ENCODE results near the gene GGT6. TPM values are rescaled to one million over a fixed set of nuclear protein-coding genes. Genes with fewer than 3 reads are reported as not detected.

Gene GGT6
- total RNA-seq, 6 experiments from 2014 or later = not detected

DNA sequence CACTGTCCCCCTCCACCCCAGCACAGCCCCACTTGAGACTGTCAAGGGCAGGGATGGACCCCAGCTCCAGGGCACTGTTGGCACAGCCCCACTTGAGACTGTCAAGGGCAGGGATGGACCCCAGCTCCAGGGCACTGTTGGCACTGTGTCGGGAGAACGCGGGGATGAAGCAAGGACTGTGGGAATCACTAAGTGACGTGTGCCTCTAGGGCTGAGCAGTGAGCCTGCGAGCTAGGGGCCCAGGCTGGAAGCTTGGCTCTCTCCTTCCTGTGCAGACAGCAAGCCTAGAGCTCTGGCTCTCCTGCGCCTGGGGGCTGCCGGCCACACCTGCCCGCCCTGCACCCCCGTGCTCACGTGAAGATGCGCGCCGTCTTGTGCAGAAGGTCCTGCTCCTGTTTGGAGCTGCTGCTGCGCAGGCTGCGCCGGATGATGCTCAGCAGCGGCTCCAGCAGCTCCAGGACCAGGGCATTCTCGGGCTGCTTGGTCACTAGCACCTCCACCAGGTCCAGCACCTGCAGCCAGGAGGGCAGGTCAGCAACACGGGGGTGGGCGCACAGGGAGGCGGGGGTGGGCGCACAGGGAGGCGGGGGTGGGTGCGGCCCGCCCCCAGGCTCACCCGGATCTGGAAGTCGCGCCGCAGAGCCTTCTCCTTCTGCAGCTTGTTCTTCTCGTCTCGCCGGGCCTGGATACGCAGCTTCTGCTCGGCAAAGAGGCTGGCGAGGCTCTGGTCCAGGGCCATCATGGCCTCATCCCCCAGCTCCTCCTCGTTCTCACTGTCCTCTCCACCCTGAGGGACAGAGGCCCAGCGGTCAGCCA lies 16.0 kb downstream of the GGT6 start:
- Mint-ChIP-seq H3K27ac (no peak overlapping the region), H3K4me3 (no peak overlapping the region), H3K36me3 (ENCODE audit: low read depth) (no peaks in the 10 kb centered on the region), H3K9me3 (no peaks in the 10 kb centered on the region), H3K27me3 (ENCODE audit: insufficient read depth) (peaks cover 6% of the 10 kb centered on the region), H3K4me1 (ENCODE audit: low read depth) (peaks cover 3% of the 10 kb centered on the region; the same call in 1 of the 2 replicates)
- TF ChIP-seq, protein P1, sequence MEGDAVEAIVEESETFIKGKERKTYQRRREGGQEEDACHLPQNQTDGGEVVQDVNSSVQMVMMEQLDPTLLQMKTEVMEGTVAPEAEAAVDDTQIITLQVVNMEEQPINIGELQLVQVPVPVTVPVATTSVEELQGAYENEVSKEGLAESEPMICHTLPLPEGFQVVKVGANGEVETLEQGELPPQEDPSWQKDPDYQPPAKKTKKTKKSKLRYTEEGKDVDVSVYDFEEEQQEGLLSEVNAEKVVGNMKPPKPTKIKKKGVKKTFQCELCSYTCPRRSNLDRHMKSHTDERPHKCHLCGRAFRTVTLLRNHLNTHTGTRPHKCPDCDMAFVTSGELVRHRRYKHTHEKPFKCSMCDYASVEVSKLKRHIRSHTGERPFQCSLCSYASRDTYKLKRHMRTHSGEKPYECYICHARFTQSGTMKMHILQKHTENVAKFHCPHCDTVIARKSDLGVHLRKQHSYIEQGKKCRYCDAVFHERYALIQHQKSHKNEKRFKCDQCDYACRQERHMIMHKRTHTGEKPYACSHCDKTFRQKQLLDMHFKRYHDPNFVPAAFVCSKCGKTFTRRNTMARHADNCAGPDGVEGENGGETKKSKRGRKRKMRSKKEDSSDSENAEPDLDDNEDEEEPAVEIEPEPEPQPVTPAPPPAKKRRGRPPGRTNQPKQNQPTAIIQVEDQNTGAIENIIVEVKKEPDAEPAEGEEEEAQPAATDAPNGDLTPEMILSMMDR (IDR thresholded peaks at IDR 0.05) = no peak
- DNase-seq = no peak

DNA sequence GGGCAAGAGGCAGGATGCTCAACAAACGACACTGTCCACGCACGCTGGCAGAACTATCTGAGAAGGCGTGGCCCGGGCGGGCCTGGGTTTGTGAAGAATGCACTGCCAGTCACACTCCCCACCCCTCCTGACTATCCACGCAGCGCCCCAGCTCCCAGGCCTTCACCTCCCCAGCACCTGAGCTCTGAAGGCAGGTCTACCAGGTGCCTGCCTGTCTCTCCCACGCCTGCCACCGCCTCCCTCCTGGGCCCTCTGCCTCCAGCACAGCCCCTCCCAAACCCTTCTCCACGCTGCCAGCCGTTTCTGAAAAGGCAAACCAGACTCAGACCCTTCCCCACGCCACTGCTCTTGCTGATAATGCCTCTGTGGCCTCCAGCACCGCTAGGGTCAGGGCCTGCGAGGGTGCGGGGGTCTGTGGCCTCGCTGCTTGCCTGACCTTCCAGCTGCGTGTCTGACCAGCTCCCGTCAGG lies 16.8 kb downstream of the GGT6 start:
- Mint-ChIP-seq H3K27ac (no peak overlapping the region), H3K4me3 (no peak overlapping the region), H3K4me1 (ENCODE audit: low read depth) (no peaks in the 10 kb centered on the region), H3K36me3 (ENCODE audit: low read depth) (no peaks in the 10 kb centered on the region), H3K9me3 (no peaks in the 10 kb centered on the region), H3K27me3 (ENCODE audit: insufficient read depth) (peaks cover 6% of the 10 kb centered on the region)
- DNase-seq = no peak
- TF ChIP-seq, protein P1 (IDR thresholded peaks at IDR 0.05) = no peak

DNA sequence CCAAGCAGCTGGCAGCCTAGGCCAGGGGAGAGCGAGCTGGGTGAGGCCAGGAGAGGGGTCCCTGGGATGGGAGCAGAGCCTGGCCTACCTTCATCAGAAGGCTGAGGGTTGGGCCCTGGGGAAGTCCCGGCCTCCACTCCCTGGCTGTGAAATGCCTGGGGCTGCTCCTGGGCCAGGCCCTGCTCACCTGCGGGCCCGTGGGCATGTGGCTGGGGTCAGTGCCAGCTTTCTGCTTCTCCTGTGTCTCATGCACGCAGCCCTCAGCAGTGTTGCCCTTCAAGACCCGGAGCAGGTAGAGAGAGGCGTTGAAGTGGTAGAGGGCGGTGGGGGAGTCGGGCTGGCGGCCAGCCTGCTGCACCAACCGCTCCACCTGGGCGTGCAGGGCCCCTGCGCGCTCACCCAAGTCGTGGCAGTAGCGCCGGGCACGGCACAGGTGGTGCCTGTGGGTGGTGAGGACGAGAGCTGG lies 17.6 kb downstream of the GGT6 start:
- Mint-ChIP-seq H3K27me3 (ENCODE audit: insufficient read depth) (peaks cover 6% of the 10 kb centered on the region), H3K4me1 (ENCODE audit: low read depth) (no peaks in the 10 kb centered on the region), H3K27ac (no peak overlapping the region), H3K9me3 (no peaks in the 10 kb centered on the region), H3K36me3 (ENCODE audit: low read depth) (no peaks in the 10 kb centered on the region), H3K4me3 (no peak overlapping the region)
- DNase-seq = no peak
- TF ChIP-seq, protein P1 (IDR thresholded peaks at IDR 0.05) = no peak

DNA sequence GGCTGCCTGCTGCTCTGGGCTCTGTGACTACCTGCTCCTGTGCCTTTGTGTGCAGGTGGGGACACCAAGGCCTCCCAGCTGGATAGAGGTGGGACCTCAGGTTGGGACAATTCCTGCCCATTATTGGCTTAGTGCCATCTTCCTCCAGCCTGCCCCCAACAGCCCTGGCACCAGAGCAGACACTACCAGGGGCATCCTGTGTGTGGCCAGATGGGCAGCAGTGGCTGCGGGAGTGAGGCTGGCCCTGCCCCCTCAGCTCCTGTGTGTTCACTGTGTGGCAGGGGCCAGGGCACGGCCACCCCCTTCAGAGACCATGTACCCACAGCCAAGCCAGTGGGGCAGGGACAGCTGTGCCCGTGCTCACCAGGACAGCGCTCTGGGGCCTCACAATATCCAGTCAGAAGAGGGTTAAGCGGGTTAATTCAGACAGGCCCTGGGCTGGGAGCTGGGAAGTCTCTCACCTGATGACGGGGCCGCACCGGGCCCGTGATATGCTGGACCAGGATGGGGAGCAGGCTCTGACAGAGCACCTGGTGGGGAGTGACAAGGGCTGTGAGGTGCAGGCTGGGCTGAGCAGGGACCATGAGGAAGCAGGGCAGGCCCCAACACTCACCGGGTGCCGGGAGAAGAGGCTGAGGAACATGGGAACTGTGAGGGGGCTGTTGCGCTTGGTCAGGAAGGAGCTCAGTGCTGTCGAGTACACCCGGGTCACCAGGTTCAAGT lies 18.2 kb downstream of the GGT6 start:
- H3K27me3 Mint-ChIP-seq (ENCODE audit: insufficient read depth) = peaks cover 6% of the 10 kb centered on the region
- H3K9me3 Mint-ChIP-seq = no peaks in the 10 kb centered on the region
- no peak for DNase-seq
- H3K4me1 Mint-ChIP-seq (ENCODE audit: low read depth) = no peaks in the 10 kb centered on the region
- no peaks in the 10 kb centered on the region for H3K36me3 Mint-ChIP-seq (ENCODE audit: low read depth)
- H3K27ac Mint-ChIP-seq = no peak overlapping the region
- no peak overlapping the region for H3K4me3 Mint-ChIP-seq
- TF ChIP-seq, protein P1 (IDR thresholded peaks at IDR 0.05) = no peak

DNA sequence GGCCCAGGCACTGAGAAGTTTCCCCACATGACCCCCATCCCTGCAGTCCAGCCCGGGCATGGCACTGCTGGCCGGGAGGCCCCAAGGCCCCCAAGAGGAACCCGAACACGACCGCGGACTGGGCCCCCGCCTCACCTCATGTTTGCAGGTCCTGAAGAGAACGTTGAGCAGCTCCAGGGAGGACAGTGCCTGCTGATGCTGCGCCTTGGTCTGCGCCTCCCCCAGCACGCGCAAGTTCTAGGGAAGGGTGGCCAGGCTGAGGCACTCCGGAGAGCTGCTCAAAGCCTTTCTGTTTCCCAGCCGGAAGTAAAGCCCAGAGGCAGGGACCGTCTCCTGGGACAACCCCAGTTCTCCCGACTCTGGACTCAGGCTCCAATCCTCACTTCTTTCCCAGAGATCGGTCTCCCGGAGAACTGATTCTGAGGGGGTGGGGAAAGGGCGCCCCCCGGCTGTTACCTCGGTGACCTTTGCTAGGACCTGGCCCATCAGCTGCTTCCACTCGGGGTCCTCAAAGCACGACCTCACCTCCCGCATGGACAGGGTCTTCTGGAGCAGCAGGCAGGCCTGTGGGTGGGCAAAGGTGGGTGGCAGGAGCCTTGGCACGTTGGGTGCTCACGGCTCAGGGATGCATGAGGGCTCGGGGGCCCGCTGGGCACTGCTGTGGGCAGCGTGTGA lies 18.9 kb downstream of the GGT6 start:
- Mint-ChIP-seq H3K4me1 (ENCODE audit: low read depth) (no peaks in the 10 kb centered on the region), H3K36me3 (ENCODE audit: low read depth) (no peaks in the 10 kb centered on the region), H3K4me3 (no peak overlapping the region), H3K9me3 (no peaks in the 10 kb centered on the region), H3K27me3 (ENCODE audit: insufficient read depth) (peaks cover 5% of the 10 kb centered on the region; the same call in 1 of the 2 replicates), H3K27ac (no peak overlapping the region)
- TF ChIP-seq, protein P1 (IDR thresholded peaks at IDR 0.05) = 0 out of 2 replicates have a peak, but pooled peaks have one; percentile 14
- DNase-seq = no peak
